Activated CD4-positive, alpha-beta T cell treated with anti-CD3 and anti-CD28 coated beads, Interleukin-2, Interleukin-6, amounts not matched to agents 100 ng/mL and 50 ng/mL, durations not matched to agents 16 hours and 8 hours (primary cell): Measurements from ENCODE around the gene LANCL1.

Experiments
- DNase-seq: peaks from one replicate; pipeline ENCODE4 v3.0.0-alpha.2; 2020

LANCL1 gene

DNA sequence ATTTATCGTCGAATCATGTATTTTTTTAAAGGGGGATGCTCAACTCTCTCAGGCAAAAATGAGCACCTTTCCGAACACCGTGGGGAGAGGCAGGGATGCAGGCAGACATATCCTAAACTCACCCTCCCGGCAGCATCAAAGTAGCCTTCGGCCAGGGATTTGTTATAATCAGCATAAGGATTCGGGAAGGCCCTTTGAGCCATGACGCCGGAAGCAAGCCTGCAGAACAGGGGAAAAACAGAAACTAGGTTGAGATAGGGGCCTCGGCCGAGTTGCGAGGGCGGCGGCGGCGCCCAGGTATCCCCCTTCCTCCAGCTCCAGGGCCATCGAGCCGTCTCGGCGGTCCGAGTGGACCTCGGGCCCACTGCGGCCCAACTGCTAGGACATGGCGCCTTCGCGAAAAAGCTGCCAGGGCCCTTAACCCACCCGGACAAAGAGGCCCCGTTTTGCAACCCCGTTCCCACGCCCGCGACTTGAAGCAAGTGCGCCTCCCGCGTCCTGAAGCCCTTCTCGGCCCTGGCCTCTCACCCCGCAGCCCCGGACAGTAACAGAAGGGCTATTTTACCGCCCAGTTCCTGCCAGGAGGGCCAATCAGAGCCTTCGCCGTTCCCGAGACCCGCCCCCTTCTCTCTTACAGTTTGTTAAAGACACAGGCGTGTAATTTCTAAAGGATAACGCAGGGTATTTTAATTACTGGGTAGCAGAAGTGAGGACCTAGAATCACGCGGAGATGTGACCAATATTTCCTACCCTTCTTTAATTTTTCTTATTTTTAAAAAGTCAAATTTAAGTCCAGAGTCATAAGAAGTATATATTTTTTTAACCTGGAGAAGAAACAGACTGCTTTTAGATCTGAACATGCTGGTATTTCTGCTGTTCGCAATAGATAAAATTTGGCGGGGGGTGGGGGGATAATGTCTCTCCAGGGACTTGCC, at the start of gene LANCL1:
Gene LANCL1 (minus strand): TSS at position 566 of the 935 bp plus-strand sequence. CDS start 363 bp downstream, at position 203.
- peak; percentile 92 for DNase-seq

GRCh38 chr2:210524533-210524932, 48.0 kb upstream of the LANCL1 start:
- DNase-seq, result no peak

- no peak for DNase-seq
Measured at GRCh38 chr2:210523650-210524289, 47.2 kb upstream of the LANCL1 start.

DNA sequence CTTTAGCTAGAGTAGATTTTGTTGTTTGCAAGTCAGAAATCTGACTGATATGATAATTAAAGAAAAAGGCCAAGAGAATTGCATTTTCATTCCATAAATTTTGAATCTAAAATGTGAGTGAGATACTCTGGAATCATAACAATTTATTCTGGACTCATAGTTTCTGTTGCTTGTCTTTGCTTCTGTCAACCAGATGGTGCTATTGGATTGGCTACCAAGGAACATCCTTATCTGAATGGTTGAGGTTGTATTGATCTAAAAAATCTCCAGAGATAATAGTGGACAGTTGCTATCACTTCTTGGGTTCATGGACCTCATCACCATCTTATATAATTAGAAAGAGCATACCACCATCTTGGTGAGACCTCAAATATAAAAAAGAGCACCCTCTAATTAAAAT, 45.8 kb upstream of the LANCL1 start:
- no peak for DNase-seq

- DNase-seq, result no peak
Measured at GRCh38 chr2:210519594-210519993, 43.0 kb upstream of the LANCL1 start.

GRCh38 chr2:210517264-210517663, 40.7 kb upstream of the LANCL1 start:
- DNase-seq, result no peak

DNA sequence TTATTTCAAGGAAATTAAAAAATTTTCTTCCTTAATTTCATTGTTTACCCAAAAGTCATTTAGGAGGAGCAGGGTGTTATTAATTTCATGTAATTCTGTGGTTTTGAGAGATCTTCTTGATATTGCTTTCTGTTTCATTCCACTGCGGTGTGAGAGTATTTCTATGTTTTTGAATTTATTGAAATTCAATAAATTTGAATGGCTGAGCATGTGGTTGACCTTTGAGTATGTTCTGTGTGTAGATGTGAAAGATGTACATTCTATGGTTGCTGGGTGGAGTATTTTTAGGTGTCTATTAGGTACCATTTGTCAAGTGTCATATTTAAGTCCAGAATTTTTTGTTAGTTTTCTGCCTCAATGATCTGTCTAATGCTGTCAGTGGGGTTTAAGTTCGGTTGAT, 39.4 kb upstream of the LANCL1 start:
- no peak for DNase-seq

- DNase-seq, result no peak
Measured at GRCh38 chr2:210503725-210504191, 27.2 kb upstream of the LANCL1 start.

- peak; percentile 39 for DNase-seq
Measured at GRCh38 chr2:210503001-210503623, 26.6 kb upstream of the LANCL1 start.

GRCh38 chr2:210496512-210496911, 20.0 kb upstream of the LANCL1 start:
- no peak for DNase-seq

GRCh38 chr2:210493528-210493927, 17.0 kb upstream of the LANCL1 start:
- no peak for DNase-seq

DNA sequence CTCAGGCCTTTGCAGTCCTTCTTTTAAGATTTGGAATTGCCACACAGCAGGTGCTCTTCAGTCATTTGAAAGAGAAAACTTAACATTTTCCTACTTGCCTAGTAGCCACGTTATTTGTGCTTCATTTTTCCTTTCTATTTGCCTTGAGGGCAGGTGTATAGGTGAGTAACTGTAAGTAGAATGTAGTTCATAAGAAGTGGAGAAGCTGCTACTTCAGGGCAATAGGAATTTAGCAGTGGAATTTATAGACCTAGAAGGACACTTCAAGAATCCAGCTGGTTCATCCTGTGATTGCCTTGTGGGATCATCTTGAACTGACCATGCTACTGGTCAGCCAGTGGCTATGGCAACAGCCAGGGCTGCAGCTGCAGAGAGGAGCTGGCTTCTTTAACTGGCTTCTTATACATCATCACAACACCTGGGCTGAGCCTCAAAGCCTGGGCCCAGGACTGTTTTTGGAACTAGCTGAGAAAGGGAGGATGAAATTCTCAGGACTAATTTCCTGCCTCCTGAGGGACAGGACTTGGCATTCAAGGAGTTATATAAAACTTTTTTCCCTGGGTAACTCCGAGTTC, 5.1 kb upstream of the LANCL1 start:
- DNase-seq, result no peak

DNA sequence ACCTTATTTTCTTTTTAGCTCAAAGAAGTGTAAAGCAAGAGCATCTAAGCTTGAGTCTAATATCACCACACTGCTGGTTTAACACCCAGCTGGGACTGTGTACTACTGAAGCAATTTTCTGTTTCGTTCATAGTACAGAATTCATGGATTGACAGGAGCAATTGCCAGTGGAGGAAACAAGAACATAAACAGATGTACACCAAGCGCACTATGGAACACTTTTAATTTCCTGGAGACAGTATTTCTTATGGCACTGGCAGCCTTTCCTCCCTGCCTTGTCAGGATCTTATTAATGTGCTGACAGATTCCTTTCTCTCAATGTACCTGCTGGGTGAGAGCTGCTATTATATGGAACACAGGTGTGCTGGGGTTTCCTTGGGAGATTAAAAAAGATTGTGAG, 4.2 kb upstream of the LANCL1 start:
- no peak for DNase-seq

DNA sequence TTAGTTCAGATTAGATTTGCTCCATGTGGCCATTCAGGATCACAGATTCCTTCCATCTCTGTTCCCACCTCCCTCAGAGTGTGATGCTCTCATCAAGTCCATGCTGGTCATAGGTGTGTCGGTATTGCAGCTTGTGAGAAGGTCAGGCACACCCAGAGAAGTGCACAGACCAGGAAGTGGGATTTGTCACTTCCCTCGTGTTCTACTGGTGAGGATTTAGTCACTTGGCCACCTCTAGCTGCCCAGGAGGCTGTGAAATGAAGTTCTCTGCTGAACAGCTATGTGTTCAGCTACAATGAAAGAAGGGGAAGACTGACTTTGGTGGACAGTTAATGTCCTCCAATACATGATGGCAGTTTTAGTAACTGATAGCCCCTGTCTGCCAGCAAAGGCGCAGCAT, 3.5 kb upstream of the LANCL1 start:
- no peak for DNase-seq

DNA sequence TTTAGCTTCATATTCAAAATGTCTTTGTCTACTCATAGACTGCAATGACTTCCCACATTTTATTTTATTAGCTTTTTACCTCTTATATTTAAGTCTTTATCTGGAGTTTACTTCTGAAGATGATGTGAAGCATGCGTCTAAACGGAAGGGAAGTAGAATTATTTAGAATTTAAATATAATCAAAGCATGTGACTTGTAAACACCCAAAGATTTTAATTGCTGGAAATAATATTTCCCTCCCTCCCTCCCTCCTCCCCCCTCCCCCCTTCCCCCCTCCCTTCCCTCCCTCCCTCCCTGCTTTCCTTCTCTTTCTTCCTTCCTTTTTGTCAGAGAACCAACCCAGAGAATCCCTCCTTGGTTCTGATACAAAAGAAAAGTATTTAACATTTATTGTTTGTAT, 2.1 kb upstream of the LANCL1 start:
- no peak for DNase-seq

GRCh38 chr2:210477496-210477895, 937 bp upstream of the LANCL1 start:
- DNase-seq, result peak; percentile 27

GRCh38 chr2:210475706-210476105, 853 bp downstream of the LANCL1 start:
- no peak for DNase-seq

- DNase-seq, result no peak
Measured at GRCh38 chr2:210474776-210475175, 1.8 kb downstream of the LANCL1 start.

DNA sequence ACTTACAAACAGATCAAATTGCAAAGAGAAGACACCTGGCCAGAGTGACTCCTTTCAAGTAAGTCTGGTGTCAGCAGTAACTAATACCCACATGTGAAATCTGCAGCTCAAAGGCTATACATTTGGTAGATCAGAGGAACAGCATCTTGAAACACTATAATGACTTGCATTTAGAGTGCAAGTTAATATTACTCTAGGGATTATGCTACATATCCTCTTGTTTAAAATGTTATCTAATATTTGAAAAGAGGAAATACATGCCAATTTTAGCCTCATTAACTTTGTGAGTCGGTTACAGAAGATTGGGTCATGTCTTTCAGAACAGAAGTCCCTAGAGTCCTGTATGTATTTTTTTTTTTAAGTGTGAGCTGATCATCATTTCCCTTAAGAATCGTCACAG, 15.2 kb downstream of the LANCL1 start:
- no peak for DNase-seq

DNA sequence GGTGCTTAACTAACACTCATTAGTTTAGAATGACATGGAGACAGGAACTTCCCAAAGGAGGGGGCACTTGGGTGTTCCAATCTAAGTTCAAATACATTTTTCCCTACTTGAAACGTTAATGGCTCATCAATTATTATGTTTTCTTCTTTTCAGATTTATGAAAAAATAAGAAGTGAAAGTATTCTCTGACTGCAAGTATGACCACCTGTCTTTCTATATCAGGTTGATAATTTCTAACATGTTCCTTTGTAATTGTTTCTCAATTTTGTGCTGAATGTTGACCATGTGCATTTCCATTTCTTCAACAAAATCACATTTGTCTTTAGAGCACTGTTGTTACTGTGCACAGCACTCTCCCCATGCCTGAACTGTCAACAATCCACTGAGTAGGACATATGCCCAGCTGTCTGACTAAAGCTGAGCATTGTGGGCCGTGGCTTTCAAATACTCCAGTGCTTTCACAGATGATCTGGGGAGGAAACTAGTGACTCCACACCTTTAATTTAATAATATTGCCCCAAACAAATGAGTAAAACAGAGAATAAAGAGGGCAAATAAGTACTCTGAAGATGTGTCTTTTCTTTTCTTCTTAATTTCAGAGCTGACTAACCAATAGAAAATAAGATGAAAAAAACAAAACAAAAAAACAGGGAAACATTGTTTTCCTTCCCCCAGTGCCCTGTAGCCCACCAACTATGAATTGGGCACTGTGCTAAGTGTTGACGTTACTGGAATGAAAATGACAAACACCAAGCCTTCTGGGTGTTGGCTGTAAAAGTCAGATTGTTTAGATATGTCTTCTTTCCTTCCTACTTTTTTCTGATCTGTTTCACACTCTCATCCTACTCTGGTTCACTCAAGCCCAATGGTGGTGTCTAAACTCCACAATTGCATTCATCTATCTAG, 16.0 kb downstream of the LANCL1 start:
- no peak for DNase-seq

DNA sequence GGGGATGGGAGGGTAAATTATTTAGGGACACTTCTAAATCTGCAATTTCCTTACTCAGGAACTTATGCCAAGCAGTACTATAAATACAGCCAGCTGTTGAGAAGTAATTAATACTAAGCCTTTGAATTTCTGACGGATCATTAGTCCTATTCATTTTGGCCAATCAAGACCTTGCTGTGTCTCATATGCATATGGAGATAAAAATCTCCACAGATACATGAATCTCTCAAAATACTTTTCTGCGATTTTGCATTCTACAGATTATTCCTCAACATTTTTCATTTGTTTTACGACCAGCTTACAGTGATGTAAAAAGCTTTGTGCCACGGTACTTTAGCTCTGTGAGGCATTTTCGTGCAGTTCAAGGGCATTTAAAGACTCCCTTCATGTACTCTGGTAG, 16.7 kb downstream of the LANCL1 start:
- no peak for DNase-seq

GRCh38 chr2:210459407-210459806, 17.2 kb downstream of the LANCL1 start:
- no peak for DNase-seq
